ENCODE measurements around the gene ARFGAP3.

ARFGAP3 gene

DNA sequence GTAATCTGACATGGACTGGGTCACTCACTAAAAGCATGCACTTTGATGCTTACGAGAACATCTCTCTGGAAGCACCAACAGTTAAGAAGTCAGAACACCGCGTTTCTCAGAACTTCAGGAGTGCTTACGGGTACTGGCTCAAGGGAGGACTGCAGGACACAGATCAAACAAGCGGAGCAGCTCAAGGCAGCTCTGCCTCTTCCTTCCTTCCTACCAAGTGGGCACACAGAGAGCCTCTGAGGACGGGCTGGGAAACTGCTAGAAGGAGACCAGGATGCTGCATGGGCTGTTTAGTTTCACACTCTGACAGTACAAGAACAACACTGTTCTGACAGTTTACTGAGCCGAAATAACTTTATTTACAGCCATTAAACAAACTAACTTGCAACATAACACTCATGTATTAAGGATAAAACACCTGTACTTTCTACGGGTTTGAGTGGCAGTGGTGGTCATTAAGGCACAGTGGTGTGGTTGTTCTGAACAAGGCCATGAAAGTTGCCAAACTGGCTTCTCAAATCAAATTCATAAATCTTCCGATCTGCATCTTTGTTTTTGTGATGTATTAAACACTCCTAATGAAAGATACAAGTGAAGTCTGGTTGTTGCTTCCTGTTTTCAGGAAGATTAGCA, 37.5 kb downstream of the ARFGAP3 start:
- no peak for DNase-seq (ENCODE audit: low read depth in 2 of 2)

DNA sequence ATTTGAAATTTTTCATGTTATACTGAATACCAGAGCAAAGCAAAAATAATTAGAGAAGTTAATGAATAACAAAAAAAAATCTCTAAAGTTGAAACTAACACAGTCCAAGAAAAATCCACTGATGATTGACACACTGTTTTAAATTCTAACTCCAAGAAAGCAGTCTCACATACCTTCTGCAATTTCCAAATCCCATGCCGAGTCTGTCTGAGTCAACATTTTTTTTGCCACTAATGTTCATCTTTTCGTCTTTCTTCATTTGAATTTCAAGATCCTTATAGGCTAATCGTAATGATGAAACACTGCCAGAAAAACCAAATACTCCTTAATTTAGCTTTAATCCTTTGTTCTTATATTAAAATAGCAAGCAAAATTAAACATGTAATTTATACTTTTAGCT, 39.5 kb downstream of the ARFGAP3 start:
- no peak for DNase-seq (ENCODE audit: low read depth in 2 of 2)

DNA sequence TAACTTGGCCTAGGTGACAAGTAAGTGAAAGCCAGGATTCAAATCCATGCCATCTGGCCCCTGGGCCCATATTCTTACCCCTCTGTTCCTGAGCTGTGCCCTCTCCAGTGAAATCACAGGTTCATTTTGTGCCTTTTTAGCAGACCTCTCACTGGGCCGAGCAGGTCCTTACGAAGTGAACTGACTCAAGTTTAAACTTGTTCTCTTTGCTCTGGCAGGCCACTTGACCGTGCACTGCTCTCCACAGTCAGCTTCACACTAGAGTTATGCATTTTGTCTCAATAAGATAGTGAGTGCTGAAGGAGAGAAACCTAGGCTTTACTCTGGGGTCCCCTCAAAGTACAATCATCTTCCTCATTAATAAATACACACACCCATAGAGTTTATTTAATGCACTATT, 40.7 kb downstream of the ARFGAP3 start:
- no peak for DNase-seq (ENCODE audit: low read depth in 2 of 2)

GRCh38 chr22:42814616-42815015, 42.5 kb downstream of the ARFGAP3 start:
- DNase-seq (ENCODE audit: low read depth in 2 of 2) = no peak

DNA sequence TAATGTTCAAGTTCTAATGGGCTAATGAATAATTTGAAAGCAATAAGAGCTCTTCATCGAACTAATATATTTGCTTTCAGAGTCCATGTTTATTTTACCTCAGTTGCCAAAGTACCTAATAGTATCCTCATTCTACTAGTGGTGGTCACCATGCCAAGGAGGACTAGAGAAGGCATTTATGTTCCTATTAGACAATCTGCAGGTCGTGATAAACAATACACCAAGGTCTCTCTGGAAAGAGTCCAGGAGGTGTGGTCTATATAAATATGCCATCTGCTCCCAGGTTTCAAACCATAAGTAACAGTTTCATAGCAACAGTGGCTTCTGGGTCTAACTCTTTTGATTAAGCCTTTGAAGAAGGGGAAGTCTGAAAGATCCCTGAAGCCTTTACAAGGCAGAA, 42.9 kb downstream of the ARFGAP3 start:
- DNase-seq (ENCODE audit: low read depth in 2 of 2) = no peak

DNA sequence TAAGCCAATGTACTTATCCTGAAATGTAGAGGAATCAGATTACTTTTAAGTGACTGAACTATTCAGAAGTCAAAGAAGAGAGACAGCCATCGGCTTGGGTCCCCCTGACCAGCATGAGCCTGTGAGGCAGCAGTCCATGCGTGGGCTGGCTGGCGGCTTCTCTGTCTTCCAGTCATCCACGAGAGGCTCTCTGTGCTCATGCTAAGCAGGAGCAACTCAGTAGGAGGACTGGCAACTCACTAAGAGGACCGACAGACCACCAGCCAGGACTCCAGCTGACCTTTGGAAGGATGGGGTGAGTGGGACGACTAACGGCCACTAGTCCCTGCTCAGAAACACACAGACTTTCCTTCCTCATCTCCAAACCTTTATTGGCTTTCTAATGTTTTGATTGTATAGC, 43.6 kb downstream of the ARFGAP3 start:
- no peak for DNase-seq (ENCODE audit: low read depth in 2 of 2)

GRCh38 chr22:42811459-42811858, 45.6 kb downstream of the ARFGAP3 start:
- DNase-seq (ENCODE audit: low read depth in 2 of 2) = no peak

- DNase-seq (ENCODE audit: low read depth in 2 of 2) = no peak
Measured at GRCh38 chr22:42808521-42808920, 48.6 kb downstream of the ARFGAP3 start.

GRCh38 chr22:42807185-42807584, 49.9 kb downstream of the ARFGAP3 start:
- DNase-seq (ENCODE audit: low read depth in 2 of 2) = no peak

- no peak for DNase-seq (ENCODE audit: low read depth in 2 of 2)
Measured at GRCh38 chr22:42805998-42806830, 50.9 kb downstream of the ARFGAP3 start.

DNA sequence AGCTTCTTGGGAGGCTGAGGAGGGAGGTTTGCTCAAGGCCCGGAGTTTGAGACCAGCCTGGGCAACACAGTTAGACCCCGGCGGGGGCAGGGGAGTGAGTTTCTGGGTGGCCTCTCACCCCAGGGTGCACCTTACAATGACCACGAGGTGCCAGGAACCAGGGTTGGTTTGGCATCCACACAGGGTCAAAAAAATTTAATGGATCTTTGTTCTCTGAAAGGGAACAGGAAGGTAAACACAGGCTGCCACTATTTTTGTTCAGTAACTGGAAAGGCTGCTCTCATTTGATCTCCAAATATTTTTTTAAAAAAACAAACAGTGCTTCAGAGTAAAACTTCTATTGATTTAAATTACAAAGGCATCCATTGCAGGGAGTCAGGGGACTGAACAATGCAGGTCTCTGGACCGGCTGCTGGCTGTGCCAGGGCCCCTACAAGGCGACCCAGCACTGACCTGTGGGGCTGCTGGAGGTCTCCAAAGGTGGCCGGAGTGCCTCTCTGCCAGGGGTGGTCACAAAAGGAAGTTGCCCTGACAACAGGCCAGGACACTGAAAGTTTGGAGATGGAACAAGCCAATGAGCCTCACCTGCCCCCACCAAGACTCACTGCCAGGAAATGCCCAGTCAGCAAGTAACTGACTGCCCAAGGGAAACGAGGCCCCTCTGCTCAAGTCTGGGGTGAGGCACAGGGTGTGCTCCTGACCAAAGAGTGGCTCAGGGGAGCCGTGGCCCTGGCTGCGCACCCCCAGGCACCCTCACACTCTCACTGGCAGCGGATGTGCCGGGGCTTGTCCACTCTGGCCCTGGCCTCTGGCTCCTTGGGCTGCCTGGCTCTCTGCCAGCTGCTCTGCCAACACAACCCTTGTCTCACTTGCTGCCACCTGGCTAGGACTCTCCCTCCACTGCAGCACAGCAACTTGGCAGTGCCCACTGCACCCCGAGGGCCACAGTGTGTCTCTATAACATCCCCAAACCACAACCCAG, 51.8 kb downstream of the ARFGAP3 start:
- no peak for DNase-seq (ENCODE audit: low read depth in 2 of 2)

DNA sequence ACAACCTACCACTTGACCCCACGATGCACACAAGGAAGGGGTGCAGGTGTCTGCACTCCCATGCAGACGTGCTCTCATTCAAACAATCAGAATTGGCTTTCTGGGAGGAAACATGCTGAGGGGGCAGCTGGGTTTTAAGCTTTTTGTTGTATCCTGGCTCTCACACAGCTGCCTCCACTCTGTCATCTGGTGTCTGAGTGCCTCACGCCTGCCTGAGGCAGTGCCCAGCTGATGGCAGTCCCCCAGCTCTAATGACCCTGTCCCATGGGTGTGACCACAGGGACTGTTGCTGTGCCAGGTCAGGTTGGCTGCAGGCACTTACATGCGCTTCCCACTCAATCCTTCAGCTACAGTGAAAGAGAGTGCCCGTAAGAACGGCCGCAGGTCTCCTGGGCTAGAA, 53.7 kb downstream of the ARFGAP3 start:
- no peak for DNase-seq (ENCODE audit: low read depth in 2 of 2)

GRCh38 chr22:42801252-42802080, 55.6 kb downstream of the ARFGAP3 start:
- DNase-seq (ENCODE audit: low read depth in 2 of 2) = no peak

- no peak for DNase-seq (ENCODE audit: low read depth in 2 of 2)
Measured at GRCh38 chr22:42800451-42801251, 56.4 kb downstream of the ARFGAP3 start.

DNA sequence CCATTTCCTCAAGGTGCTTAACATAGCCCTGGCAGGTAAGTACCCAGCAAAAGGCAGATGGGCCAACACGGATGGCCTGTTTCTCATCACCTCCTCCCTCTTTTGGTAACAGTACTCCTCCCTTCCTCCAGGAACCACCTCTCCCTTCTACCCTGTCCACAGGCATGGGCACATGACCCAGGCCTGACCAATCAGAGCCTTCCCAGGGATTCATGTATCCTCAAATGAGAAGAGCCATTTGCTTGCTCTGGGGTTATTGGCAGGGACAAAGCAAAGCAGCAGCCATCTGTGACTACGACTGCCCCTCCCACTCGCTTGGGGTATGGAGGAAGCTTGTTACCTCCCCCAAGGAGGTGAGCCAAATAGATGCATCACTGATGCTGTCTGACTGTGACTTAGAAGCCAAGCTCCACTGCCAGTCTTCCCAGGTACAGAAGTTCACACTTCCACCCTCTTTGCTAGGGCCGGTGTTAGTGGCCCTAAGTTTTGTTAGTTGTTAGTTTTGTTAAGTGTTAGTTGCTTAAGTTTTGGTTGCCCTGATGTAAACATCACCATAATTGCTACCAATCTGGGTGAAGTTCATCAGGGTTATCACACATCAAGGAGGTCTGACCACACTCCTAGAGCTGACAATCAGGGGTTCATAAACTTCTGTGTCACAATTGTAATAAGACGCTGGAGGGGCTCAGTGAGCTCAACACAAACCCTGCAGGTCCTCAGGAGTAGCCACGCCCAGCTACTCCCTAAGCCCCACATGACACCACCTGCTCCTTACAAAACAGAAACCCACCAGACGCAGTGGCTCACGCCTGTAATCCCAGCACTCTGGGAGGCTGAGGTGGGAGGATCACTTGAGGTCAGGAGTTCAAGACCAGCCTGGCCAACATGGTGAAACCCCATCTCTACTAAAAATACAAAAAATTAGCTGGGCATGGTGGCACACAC, 57.3 kb downstream of the ARFGAP3 start:
- no peak for DNase-seq (ENCODE audit: low read depth in 2 of 2)

GRCh38 chr22:42799061-42799460, 58.0 kb downstream of the ARFGAP3 start:
- no peak for DNase-seq (ENCODE audit: low read depth in 2 of 2)

DNA sequence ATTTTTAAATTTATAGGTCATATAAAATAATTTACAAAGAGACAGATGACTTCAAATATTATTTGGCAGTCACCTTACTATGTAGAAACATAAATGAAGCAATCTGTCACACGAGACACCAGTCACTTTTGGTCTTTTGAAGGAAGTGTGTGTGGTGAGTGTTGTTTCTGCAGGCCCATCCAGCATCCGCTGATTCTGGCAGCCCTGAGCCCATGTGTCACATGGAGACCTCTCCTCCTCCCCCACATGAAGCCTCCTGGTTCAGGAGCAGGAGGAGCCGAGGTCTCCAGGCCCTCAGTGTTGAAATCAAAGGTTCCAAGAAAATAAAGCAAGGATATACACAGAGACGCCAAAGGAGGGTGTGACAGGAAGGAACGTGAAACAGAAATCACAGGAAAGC, 60.1 kb downstream of the ARFGAP3 start:
- no peak for DNase-seq (ENCODE audit: low read depth in 2 of 2)

DNA sequence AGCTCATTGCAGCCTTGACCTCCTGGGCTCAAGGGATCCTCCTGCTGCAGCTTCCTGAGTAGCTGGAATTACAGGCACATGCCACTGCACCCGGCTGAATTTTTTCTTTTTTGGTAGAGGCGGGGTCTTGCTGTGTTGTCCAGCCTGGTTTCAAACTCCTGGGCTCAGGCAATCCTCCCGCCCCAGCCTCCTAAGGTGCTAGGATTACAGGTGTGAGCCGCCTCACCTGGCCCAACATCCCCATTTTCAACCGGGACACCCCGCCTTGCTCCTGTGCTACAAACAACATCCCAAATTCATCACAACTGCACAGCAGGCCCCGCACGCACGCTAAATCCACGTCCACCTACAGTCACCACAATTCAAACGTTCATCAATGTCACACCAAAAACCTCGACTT, 61.0 kb downstream of the ARFGAP3 start:
- DNase-seq (ENCODE audit: low read depth in 2 of 2) = no peak
